OCI-LY7 (cell line): Measurements from ENCODE around the gene LCNL1. TPM values are rescaled to one million over a fixed set of nuclear protein-coding genes. Genes with fewer than 3 reads are reported as not detected.
A peak's percentile ranks its signal among the peaks of the same experiment; 100 is the strongest.

Experiments
- BruUV-seq: library from RNA; stranded (reverse); fragments of 400-500 nt; replicated peaks from 2 replicates; lab custom pipeline; 2021; lab: Mats Ljungman, UMichigan
- CTCF ChIA-PET: fragments of 300-600 bp; sonication (Branson Sonifier 250); formaldehyde crosslinking; loops from one replicate; lab custom pipeline; 2022; ENCODE audit warnings: antibody characterized with exemption; ENCODE audit not compliant: unreplicated experiment; lab: Charles Lee
- POLR2A ChIA-PET: fragments of 300-600 bp; sonication (Branson Sonifier 250); formaldehyde crosslinking; loops from one replicate; lab custom pipeline; 2022; ENCODE audit warnings: antibody characterized with exemption; lab: Charles Lee
- DNase-seq: peaks from one replicate; pipeline ENCODE4 v3.0.0-alpha.2; 2015; ENCODE audit warnings: low spot score
- H2AFZ ChIP-seq: fragments of 200-600 bp; sonication (generic), shearing (Covaris generic); 2 replicates; pipeline ENCODE4 v1.6.1; 2014; ENCODE audit warnings: mild to moderate bottlenecking, antibody characterized with exemption, low read length, moderate library complexity
- H3K27ac ChIP-seq: fragments of 200-600 bp; sonication (generic); 2 replicates; pipeline ENCODE4 v1.5.1; 2014; ENCODE audit warnings: mixed run types, low read depth, mild to moderate bottlenecking, moderate library complexity, low read length, inconsistent platforms; ENCODE audit not compliant: poor library complexity, severe bottlenecking
- H3K36me3 ChIP-seq: fragments of 200-600 bp; sonication (generic); 2 replicates; pipeline ENCODE4 v1.6.1; 2014; ENCODE audit warnings: mild to moderate bottlenecking, antibody characterized with exemption, low read length, moderate library complexity, mixed read lengths; ENCODE audit not compliant: insufficient read depth
- H3K4me1 ChIP-seq: fragments of 200-600 bp; sonication (generic); 2 replicates; pipeline ENCODE4 v1.5.1; 2014; ENCODE audit warnings: mild to moderate bottlenecking, low read length; ENCODE audit not compliant: insufficient read depth, poor library complexity, severe bottlenecking
- H3K4me2 ChIP-seq: fragments of 200-600 bp; sonication (generic); 2 replicates; pipeline ENCODE4 v1.6.1; 2014; ENCODE audit warnings: mild to moderate bottlenecking, low read length
- H3K4me3 ChIP-seq: fragments of 200-600 bp; sonication (generic); 2 replicates; pipeline ENCODE4 v1.5.1; 2014; ENCODE audit warnings: mild to moderate bottlenecking, low read depth, low read length; ENCODE audit not compliant: poor library complexity, severe bottlenecking
- H3K79me2 ChIP-seq: fragments of 200-600 bp; sonication (generic); 2 replicates; pipeline ENCODE4 v1.6.1; 2016; ENCODE audit warnings: low read depth, mild to moderate bottlenecking, low read length, moderate library complexity, mixed read lengths; ENCODE audit not compliant: insufficient read depth
- H3K9me2 ChIP-seq: fragments of 200-600 bp; sonication (generic); 2 replicates; pipeline ENCODE4 v1.6.1; 2016; ENCODE audit warnings: mild to moderate bottlenecking, low read length, mixed read lengths; ENCODE audit not compliant: insufficient read depth
- H3K9me3 ChIP-seq: fragments of 200-600 bp; sonication (generic); 2 replicates; pipeline ENCODE4 v1.6.1; 2014; ENCODE audit warnings: mild to moderate bottlenecking, mixed run types, low read length, mixed read lengths
- H4K20me1 ChIP-seq: fragments of 200-600 bp; sonication (generic); 2 replicates; pipeline ENCODE4 v1.6.1; 2014; ENCODE audit warnings: mild to moderate bottlenecking, antibody characterized with exemption, low read length, moderate library complexity, mixed read lengths; ENCODE audit not compliant: insufficient read depth
- EZH2phosphoT487 ChIP-seq: fragments of 200-600 bp; sonication (generic); IDR thresholded peaks from 2 replicates; pipeline ENCODE4 v1.6.1; 2018; ENCODE audit warnings: low read depth, borderline replicate concordance, mild to moderate bottlenecking, mixed run types, antibody characterized with exemption, low read length, moderate library complexity, mixed read lengths
- intact Hi-C: fragments of 100-400 bp; cut with micrococcal nuclease; formaldehyde crosslinking; loops from one replicate; pipeline ENCODE4 v1.10.0; 2022; ENCODE audit not compliant: unreplicated experiment
- total RNA-seq, 2 experiments: library from RNA; depleted of rRNA in 1 of 2; stranded (reverse); fragments of >200 nt in 1 of 2; shearing (Covaris generic) in 1 of 2; gene quantifications; 2 replicates each; pipeline ENCODE4 v1.2.3, GENCODE V29; 2014 to 2022
- TF ChIP-seq, protein P1 (sequence below): fragments of 200-600 bp; sonication (generic); conservative IDR thresholded peaks from 2 replicates; pipeline ENCODE4 v1.5.1; 2014; ENCODE audit warnings: mild to moderate bottlenecking, antibody characterized with exemption, low read length, moderate library complexity, mixed read lengths

Gene LCNL1
- total RNA-seq, 2 experiments from 2014 or later: not detected

DNA sequence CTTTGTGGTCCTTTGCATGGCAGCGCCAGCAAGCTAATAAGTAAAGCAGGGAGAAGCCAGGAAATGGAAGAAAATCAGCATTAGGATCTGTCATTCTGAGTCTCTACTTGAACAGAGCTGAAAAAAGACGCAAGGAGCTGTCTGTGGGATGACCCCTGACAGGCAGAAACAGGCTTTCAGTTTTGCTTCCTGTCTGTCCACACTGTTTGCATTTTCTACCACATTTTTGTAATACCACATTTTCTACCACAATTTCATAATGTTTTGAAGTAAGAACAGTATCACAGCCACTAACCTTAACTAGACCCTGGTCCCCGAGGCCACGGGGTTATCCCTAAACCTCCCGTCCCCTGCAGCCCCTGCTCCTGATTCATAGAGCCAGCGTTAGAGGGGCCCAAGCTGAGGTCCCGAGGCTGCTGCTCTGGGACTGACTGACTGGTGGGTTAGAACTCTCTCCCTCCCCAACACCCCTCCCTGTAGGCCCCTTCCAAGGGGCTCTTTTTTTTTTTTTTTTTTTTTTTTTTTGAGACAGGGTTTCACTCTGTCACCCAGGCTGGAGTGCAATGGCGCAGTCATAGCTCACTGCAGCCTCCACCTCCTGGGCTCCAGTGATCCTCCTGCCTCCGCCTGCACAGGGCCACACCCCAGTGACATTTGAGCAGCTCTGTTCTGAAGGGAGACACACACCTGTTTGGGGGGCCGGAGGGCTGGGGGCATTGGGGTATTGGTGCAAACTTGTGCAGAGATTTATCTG, 17.6 kb downstream of the LCNL1 start:
- H3K4me3 ChIP-seq: peak overlapping the region; percentile 1
- no TSS peak for BruUV-seq
- intact Hi-C loops: no loop called here
- H3K9me3 ChIP-seq: no peaks in the 10 kb centered on the region
- ChIA-PET POLR2A (interaction anchor here (0.6 to 1.5 kb wide), 3 partner anchors 8 to 171 kb away, joined by 3 to 4 read pairs (median 4); partner anchors contain the start of gene PAXX), CTCF (interaction anchor here (0.6 to 1.2 kb wide), 2 partner anchors 22 to 29 kb away, joined by 3 to 5 read pairs; no protein-coding TSS in a partner anchor)
- peaks cover 43% of the 10 kb centered on the region for H3K4me1 ChIP-seq
- TF ChIP-seq EZH2phosphoT487: no peak
- TF ChIP-seq, protein P1, sequence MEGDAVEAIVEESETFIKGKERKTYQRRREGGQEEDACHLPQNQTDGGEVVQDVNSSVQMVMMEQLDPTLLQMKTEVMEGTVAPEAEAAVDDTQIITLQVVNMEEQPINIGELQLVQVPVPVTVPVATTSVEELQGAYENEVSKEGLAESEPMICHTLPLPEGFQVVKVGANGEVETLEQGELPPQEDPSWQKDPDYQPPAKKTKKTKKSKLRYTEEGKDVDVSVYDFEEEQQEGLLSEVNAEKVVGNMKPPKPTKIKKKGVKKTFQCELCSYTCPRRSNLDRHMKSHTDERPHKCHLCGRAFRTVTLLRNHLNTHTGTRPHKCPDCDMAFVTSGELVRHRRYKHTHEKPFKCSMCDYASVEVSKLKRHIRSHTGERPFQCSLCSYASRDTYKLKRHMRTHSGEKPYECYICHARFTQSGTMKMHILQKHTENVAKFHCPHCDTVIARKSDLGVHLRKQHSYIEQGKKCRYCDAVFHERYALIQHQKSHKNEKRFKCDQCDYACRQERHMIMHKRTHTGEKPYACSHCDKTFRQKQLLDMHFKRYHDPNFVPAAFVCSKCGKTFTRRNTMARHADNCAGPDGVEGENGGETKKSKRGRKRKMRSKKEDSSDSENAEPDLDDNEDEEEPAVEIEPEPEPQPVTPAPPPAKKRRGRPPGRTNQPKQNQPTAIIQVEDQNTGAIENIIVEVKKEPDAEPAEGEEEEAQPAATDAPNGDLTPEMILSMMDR: no peak
- H2AFZ ChIP-seq: peak overlapping the region; percentile 62
- H3K36me3 ChIP-seq: no peaks in the 10 kb centered on the region
- H3K79me2 ChIP-seq: no peaks in the 10 kb centered on the region
- peak; percentile 49 for DNase-seq
- no peak overlapping the region for H3K27ac ChIP-seq
- no peaks in the 10 kb centered on the region for H4K20me1 ChIP-seq
- H3K9me2 ChIP-seq: no peaks in the 10 kb centered on the region
- H3K4me2 ChIP-seq: peak overlapping the region; percentile 58

GRCh38 chr9:137001857-137002645, 19.3 kb downstream of the LCNL1 start:
- ChIA-PET POLR2A (interaction anchor here (0.6 to 1.1 kb wide), 3 partner anchors 10 to 318 kb away, joined by 3 to 4 read pairs (median 3); partner anchors contain the start of gene PAXX), CTCF (interaction anchor here (0.6 kb wide), 1 partner anchor 28 kb away, joined by 3 read pairs; no protein-coding TSS in a partner anchor)
- Histone ChIP-seq H3K9me2 (no peaks in the 10 kb centered on the region), H3K36me3 (no peaks in the 10 kb centered on the region), H4K20me1 (no peaks in the 10 kb centered on the region), H3K4me1 (peaks cover 29% of the 10 kb centered on the region), H3K9me3 (no peaks in the 10 kb centered on the region), H3K4me3 (no peak overlapping the region), H3K79me2 (no peaks in the 10 kb centered on the region), H2AFZ (no peak overlapping the region), H3K27ac (no peak overlapping the region), H3K4me2 (no peak overlapping the region)
- no TSS peak for BruUV-seq
- no peak for DNase-seq
- TF ChIP-seq, protein P1: no peak
- TF ChIP-seq EZH2phosphoT487: no peak
- intact Hi-C loops: no loop called here
